HG03103 (cell line): ENCODE results near the gene FGFR3.

Experiments used
- ATAC-seq: cut with Tn5 transposase; IDR thresholded peaks from one replicate; pipeline ENCODE4 v1.9.1; 2021; ENCODE audit warnings: low read depth; ENCODE audit not compliant: unreplicated experiment

Gene FGFR3

GRCh38 chr4:1785592-1785991 lies 7.5 kb upstream of the FGFR3 start:
- no peak for ATAC-seq

GRCh38 chr4:1786544-1787362 lies 6.3 kb upstream of the FGFR3 start:
- ATAC-seq = no peak

GRCh38 chr4:1787411-1788077 lies 5.5 kb upstream of the FGFR3 start:
- no peak for ATAC-seq

GRCh38 chr4:1788254-1788973 lies 4.7 kb upstream of the FGFR3 start:
- no peak for ATAC-seq

GRCh38 chr4:1789552-1789951 lies 3.5 kb upstream of the FGFR3 start:
- ATAC-seq = no peak

GRCh38 chr4:1790005-1790404 lies 3.1 kb upstream of the FGFR3 start:
- no peak for ATAC-seq

- no peak for ATAC-seq
Measured at GRCh38 chr4:1792158-1792831, 798 bp upstream of the FGFR3 start.

GRCh38 chr4:1793496-1793840 lies 375 bp downstream of the FGFR3 start:
- ATAC-seq = peak; percentile 29

- ATAC-seq = no peak
Measured at GRCh38 chr4:1793940-1794808, 1.1 kb downstream of the FGFR3 start.

GRCh38 chr4:1794809-1795298 lies 1.8 kb downstream of the FGFR3 start:
- no peak for ATAC-seq

- ATAC-seq = no peak
Measured at GRCh38 chr4:1795299-1796195, 2.5 kb downstream of the FGFR3 start.

- ATAC-seq = no peak
Measured at GRCh38 chr4:1796486-1797204, 3.6 kb downstream of the FGFR3 start.

GRCh38 chr4:1797298-1797860 lies 4.3 kb downstream of the FGFR3 start:
- no peak for ATAC-seq

- ATAC-seq = no peak
Measured at GRCh38 chr4:1797861-1798579, 4.9 kb downstream of the FGFR3 start.

- ATAC-seq = no peak
Measured at GRCh38 chr4:1798580-1799386, 5.7 kb downstream of the FGFR3 start.
